Sigmoid colon (tissue), 7 donors: ENCODE data around the gene HCN3. TPM values are rescaled to one million over a fixed set of nuclear protein-coding genes. Genes with fewer than 3 reads are reported as not detected.

Source experiments
- DNase-seq: peaks from one replicate; pipeline ENCODE4 v3.0.0-alpha.2; 2019
- H3K27ac ChIP-seq, 4 donors: fragments of 200-600 bp; sonication (generic); one replicate each; pipeline ENCODE4 v1.5.1; 2016 to 2019; ENCODE audit warnings: mild to moderate bottlenecking in 1 of 4
- H3K27me3 ChIP-seq, 3 donors: fragments of 200-600 bp; sonication (generic); one replicate each; pipeline ENCODE4 v1.5.1; 2019; ENCODE audit warnings: mild to moderate bottlenecking in 1 of 3
- H3K36me3 ChIP-seq, 4 donors: fragments of 200-600 bp; sonication (generic); one replicate each; pipeline ENCODE4 v1.5.1; 2016 to 2019
- H3K4me1 ChIP-seq, 4 donors: fragments of 200-600 bp; sonication (generic); one replicate each; pipeline ENCODE4 v1.5.1; 2017 to 2019
- H3K4me3 ChIP-seq, 4 donors: fragments of 200-600 bp; sonication (generic); one replicate each; pipeline ENCODE4 v1.5.1; 2017 to 2019; ENCODE audit warnings: mild to moderate bottlenecking in 2 of 4, moderate library complexity in 1 of 4
- H3K9me3 ChIP-seq, 4 donors: fragments of 200-600 bp in 3 of 4; sonication (generic) in 3 of 4; one replicate each; pipeline versions ENCODE4 v1.5.1 to v1.6.1; 2013 to 2019
- CTCF ChIP-seq, 4 experiments: fragments of 450-650 bp in 3 of 4; fragments of 200-600 bp in 1 of 4; IDR thresholded peaks; one replicate each; pipeline ENCODE4 v1.5.1; 2016 to 2019; ENCODE audit warnings: antibody characterized with exemption in 4 of 4, mild to moderate bottlenecking in 3 of 4, moderate library complexity in 2 of 4
- EP300 ChIP-seq, 4 donors: sonication (generic); formaldehyde crosslinking; IDR thresholded peaks; one replicate each; pipeline ENCODE4 v1.6.1; 2017; ENCODE audit warnings: antibody characterized with exemption in 4 of 4
- POLR2A ChIP-seq, 2 donors: fragments of 450-650 bp; IDR thresholded peaks; one replicate each; pipeline ENCODE4 v1.6.1; 2016; ENCODE audit warnings: antibody characterized with exemption in 2 of 2, mild to moderate bottlenecking in 2 of 2, moderate library complexity in 2 of 2
- POLR2AphosphoS5 ChIP-seq, 4 donors: sonication (generic); formaldehyde crosslinking; IDR thresholded peaks; one replicate each; pipeline ENCODE4 v1.6.1; 2017; ENCODE audit warnings: antibody characterized with exemption in 4 of 4
- WGBS, 2 donors: extraction: QIAGEN DNeasy Blood & Tissue Kit; methylation state at CpG; one replicate each; pipeline ENCODE4 v1.1.7; 2013; 5-methylcytosine and 5-hydroxymethylcytosine counted together
- intact Hi-C: fragments of 100-400 bp; cut with DNase I; formaldehyde crosslinking; loops from one replicate; pipeline ENCODE4 v1.15.1; 2023
- polyA plus RNA-seq, 3 donors: library from polyadenylated mRNA; stranded (reverse); fragments of 200-250 nt; gene quantifications; one replicate each; pipeline ENCODE4 v1.2.3, GENCODE V29; 2013
- total RNA-seq, 4 donors: library from RNA; depleted of rRNA; stranded (reverse); fragments of >200 nt; gene quantifications; one replicate each; pipeline ENCODE4 v1.1.0, GENCODE V29; 2016
- donor health status: healthy with polysubstance abuse.
- donor health status: Bipolar disorder and iron deficiency.
- donor health status: healthy.

HCN3 gene
- total and polyA plus RNA-seq, 7 donors: 0.69 to 8.6 (median 2.1) TPM

DNA sequence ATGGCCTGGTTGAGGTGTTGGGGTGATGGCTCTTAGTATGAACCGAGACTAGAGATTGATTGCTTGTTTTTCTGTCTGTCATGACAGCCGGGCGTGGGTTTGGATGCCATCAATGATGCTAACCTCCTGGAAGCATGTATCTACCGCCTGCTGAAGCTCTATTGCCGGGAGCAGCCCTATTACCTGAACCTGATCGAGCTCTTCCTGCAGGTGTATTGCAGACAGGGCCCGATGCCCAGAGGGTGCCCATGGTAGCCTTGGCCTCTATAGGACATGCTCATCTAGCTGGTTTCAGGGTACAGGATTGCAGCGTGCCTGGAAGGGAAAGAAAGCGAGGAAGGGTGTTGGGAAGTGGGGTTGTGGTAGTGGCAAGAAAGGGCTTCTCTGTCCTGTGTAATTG lies 40.8 kb downstream of the HCN3 start:
- DNase-seq: peak; percentile 39
- no peak overlapping the region for H3K27ac ChIP-seq

GRCh38 chr1:155319536-155319935 lies 42.3 kb downstream of the HCN3 start:
- peaks cover 0 to 16% (median 0%) of the 10 kb centered on the region in 4 donors for H3K36me3 ChIP-seq
- intact Hi-C loops: no loop called here
- TF ChIP-seq CTCF (IDR thresholded peaks at IDR 0.05) (no peak), POLR2AphosphoS5 (IDR thresholded peaks at IDR 0.05) (no peak), POLR2A (IDR thresholded peaks at IDR 0.05) (no peak), EP300 (IDR thresholded peaks at IDR 0.05) (no peak)
- H3K4me3 ChIP-seq: no peak overlapping the region
- 86 to 90% methylated on average over 5 of the region's 5 CpGs for WGBS, 2 donors
- no peaks in the 10 kb centered on the region for H3K27me3 ChIP-seq
- no peaks in the 10 kb centered on the region for H3K9me3 ChIP-seq
- peak; percentile 63 for DNase-seq
- no peak overlapping the region for H3K27ac ChIP-seq
- H3K4me1 ChIP-seq: peaks cover 0 to 30% (median 25%) of the 10 kb centered on the region in 4 donors

More for the DNA sequence above, 40.8 kb downstream of the HCN3 start:
- Histone ChIP-seq H3K9me3 (no peaks in the 10 kb centered on the region), H3K27me3 (no peaks in the 10 kb centered on the region), H3K4me1 (peaks cover 0 to 30% (median 25%) of the 10 kb centered on the region in 4 donors), H3K4me3 (no peak overlapping the region), H3K36me3 (peaks cover 0 to 30% (median 2%) of the 10 kb centered on the region in 4 donors)
- 94 to 96% methylated on average over 9 of the region's 9 CpGs for WGBS, 2 donors
- TF ChIP-seq POLR2A (IDR thresholded peaks at IDR 0.05) (no peak), CTCF (IDR thresholded peaks at IDR 0.05) (no peak), EP300 (IDR thresholded peaks at IDR 0.05) (no peak), POLR2AphosphoS5 (IDR thresholded peaks at IDR 0.05) (no peak)
- intact Hi-C loops: no loop called here

GRCh38 chr1:155320252-155320651 lies 43.0 kb downstream of the HCN3 start:
- no peak for DNase-seq
- H3K4me3 ChIP-seq: peak overlapping the region; percentile 48 to 91 (median 78)
- intact Hi-C loops: no loop called here
- TF ChIP-seq POLR2AphosphoS5 (IDR thresholded peaks at IDR 0.05): no peak
- H3K9me3 ChIP-seq: no peaks in the 10 kb centered on the region
- H3K36me3 ChIP-seq: peaks cover 0 to 9% (median 0%) of the 10 kb centered on the region in 4 donors
- 27 to 32% methylated on average over 11 of the region's 11 CpGs for WGBS, 2 donors
- peaks cover 0 to 35% (median 28%) of the 10 kb centered on the region in 4 donors for H3K4me1 ChIP-seq
- H3K27ac ChIP-seq: peak overlapping the region; percentile 95 to 100 (median 98)
- H3K27me3 ChIP-seq: no peaks in the 10 kb centered on the region

GRCh38 chr1:155320661-155321617 lies 43.7 kb downstream of the HCN3 start, which contains the start of gene RUSC1:
Gene RUSC1 (plus strand): TSS chr1:155320894. CDS start chr1:155321774, 880 bp downstream.
- intact Hi-C loops: no loop called here
- peak within 1 kb of the TSS; percentile 95 to 100 (median 98) for H3K27ac ChIP-seq
- H3K27me3 ChIP-seq: no peaks in the 10 kb centered on the region
- 18 to 19% methylated on average over 51 of the region's 51 CpGs for WGBS, 2 donors
- H3K36me3 ChIP-seq: peaks cover 0 to 9% (median 0%) of the 10 kb centered on the region in 4 donors
- peak; percentile 93 for DNase-seq
- peaks cover 0 to 42% (median 35%) of the 10 kb centered on the region in 4 donors for H3K4me1 ChIP-seq
- peak; percentile 79 to 87 (median 85) for TF ChIP-seq POLR2AphosphoS5 (IDR thresholded peaks at IDR 0.05)
- no peak for TF ChIP-seq CTCF (IDR thresholded peaks at IDR 0.05)
- TF ChIP-seq POLR2A (IDR thresholded peaks at IDR 0.05): peak in 1 of 2 donors; percentile 36
- TF ChIP-seq EP300 (IDR thresholded peaks at IDR 0.05): no peak
- H3K9me3 ChIP-seq: no peaks in the 10 kb centered on the region
- H3K4me3 ChIP-seq: peak within 1 kb of the TSS; percentile 48 to 91 (median 78)
